Stimulated activated CD4-positive, alpha-beta T cell treated with anti-CD3 and anti-CD28 coated beads, Interleukin-1b, Interleukin-23, amount 100 ng/mL, for 24 hours (primary cell): ENCODE results near the gene ARHGEF37.

Experiments used
- DNase-seq, 4 experiments: peaks; one replicate each; pipeline ENCODE4 v3.0.0-alpha.2; 2020; ENCODE audit warnings: low read depth in 4 of 4, low spot score in 1 of 4

Gene ARHGEF37

DNA sequence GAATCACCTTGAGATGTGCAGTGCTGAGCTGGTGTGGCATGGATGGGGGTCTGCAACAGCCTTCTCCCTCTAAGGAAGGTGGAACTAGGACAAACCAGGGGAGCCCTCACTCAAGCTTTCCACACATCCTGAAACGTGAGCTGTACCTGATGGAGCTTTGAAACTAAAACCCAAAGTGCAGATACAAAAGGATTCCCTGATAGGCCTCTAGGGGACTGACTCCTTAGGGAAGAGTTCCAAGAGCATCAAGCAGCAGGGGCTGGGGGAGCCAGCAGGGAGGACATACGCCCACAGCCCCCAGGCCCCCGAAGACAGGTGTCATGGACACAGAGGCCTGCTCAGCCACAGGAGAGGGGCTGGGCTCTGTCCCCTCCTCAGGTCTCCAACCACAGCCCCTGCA lies 17.7 kb downstream of the ARHGEF37 start:
- no peak for DNase-seq

- no peak for DNase-seq
These were observed 18.1 kb downstream of the ARHGEF37 start for GRCh38 chr5:149599375-149599774.

DNA sequence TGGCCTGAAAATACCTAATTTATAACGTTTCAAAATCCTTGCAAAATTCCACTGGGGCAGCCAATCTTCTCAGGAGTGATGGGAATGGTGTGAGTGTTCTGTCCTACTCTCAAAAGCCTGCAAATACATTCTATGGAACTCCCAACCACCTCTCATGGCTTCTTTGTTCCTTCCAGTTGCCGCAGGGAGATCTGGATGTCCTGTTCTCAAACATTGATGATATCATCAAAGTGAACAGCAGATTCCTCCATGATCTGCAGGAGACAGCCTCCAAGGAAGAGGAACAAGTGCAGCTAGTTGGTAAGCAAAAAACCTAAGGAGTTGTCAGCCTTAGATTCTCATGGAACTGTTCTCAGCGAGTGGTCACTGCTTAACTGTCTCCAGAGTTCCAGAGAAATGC lies 19.6 kb downstream of the ARHGEF37 start:
- DNase-seq, result no peak

DNA sequence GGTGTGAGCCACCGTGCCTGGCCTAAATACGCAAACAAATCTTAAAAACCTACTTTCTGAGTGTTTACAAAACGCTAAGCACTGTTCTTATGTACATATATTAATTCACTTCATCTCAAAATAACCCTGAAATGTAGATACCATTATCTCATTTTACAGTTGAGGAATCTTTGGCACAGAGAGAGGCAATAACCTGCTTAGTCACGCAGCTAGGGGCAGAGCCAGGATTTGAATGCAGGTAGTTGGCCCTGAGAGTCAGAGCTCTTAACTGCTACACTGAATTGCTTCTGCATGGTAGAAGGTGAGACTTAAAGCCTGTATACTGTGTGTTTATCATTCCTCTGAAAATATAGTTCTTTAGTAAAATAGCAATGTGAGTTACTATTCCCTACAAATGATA lies 21.9 kb downstream of the ARHGEF37 start:
- no peak for DNase-seq

DNA sequence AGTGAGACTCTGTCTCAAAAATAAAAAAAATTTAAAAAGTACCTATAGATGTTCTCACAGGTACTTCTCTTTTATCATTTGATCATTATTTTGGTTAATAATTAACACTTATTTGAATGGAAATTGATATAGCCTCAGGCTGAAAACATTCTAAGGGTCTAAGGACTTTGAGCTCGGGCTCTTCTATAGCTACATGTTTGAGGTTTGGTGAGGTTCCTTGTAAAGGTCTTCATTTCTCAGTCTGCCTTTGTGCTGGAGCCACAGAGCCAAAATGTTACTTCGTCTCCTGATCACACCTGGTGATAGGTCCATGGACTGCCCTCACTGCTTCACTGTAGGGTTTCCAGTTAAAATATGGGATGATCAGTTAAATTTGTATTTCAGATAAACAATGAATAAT lies 22.6 kb downstream of the ARHGEF37 start:
- no peak for DNase-seq

GRCh38 chr5:149604321-149604720 lies 23.0 kb downstream of the ARHGEF37 start:
- no peak for DNase-seq

DNA sequence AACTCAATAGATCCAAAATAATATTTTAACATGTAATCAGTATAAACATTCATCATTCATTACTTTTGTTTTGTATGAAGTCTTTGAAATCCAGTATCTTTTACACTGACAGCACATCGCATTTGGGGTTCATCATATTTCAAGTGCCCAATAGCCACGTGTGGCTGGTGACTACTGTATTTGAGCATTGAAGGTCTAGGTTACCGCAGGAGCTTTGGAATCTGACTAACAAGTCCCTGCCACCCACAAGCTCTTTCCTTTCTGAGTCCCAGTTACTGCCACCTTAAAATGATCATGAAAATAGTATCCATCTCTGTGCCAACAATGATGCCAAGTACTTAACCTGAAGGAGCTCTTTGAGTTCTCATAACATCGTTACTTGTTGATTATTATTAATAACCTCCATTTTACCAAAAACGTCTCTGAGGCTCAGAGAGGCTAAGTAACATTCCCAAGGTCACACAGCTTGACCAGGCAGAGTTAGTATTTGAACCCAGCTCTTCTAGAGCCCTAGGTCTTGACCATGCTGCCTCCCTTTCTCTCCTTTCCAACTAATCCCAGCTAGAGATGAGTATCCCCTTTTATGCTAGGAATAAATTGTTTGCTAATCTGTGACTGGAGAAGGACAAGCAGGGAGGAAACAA lies 24.2 kb downstream of the ARHGEF37 start:
- DNase-seq, result no peak

- DNase-seq, result no peak
These were observed 24.9 kb downstream of the ARHGEF37 start for GRCh38 chr5:149605998-149606724.

GRCh38 chr5:149608936-149609545 lies 27.7 kb downstream of the ARHGEF37 start:
- no peak for DNase-seq

- DNase-seq, result no peak
These were observed 28.4 kb downstream of the ARHGEF37 start for GRCh38 chr5:149609640-149610219.

- no peak for DNase-seq
These were observed 29.4 kb downstream of the ARHGEF37 start for GRCh38 chr5:149610589-149611255.

DNA sequence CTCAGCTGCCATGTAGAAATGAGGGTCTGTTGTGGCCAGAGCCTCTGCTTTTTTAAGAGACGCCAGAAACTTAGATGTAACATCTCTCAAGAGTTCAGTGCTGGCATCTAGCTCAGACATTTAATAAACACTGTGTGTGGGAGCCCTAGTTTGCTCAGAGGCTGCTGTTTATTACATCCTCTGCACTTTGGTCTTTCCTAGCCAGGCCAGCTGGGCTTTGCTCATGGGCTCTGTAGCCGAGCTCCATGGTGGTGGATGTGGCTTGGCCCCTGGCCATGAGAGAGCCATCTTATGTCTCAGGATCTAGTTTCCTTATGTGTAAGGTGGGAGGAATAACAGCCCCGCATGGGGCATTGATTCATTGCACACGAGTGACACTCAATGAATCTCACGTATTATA lies 30.0 kb downstream of the ARHGEF37 start:
- no peak for DNase-seq

DNA sequence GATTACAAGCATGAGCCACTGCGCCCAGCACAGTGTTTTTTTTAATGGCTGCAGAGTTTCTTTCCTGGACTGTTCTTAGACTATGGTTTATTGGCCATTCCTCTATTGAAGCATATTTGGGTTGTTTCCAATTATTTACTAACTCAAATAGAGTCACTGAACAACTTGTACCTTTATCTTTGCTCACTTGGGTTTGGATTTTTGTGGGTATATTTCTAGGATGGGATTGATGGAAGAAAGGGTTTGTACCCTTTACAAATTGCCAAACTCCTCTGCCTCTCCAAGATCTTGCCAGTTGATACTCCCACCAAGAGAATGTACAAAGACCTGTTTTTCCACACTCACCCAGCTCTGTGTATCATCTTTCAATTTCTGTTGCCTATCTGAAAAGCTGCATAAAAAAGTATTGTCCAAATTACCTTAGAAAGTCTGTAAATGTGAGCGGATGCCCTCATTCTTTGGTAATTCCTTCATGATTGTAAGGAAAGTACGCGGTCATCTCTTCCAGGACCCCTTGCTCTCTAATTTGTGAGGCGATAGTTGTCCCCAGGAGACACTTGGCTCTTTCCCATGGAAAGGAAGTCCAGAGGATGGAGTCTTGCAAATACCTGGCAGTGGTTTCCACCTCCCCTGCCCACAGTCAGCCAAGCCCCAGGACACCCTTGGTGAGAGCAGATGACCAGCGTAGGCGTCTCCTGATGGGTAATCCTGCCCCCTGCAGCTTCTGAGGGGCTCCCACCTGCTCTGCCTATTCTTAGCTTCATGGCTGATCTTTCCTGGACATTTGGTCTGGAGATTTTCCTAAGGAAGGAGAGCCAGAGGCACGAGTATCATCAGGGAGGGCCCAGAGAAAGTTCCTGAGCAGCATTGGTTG lies 33.0 kb downstream of the ARHGEF37 start:
- no peak for DNase-seq

DNA sequence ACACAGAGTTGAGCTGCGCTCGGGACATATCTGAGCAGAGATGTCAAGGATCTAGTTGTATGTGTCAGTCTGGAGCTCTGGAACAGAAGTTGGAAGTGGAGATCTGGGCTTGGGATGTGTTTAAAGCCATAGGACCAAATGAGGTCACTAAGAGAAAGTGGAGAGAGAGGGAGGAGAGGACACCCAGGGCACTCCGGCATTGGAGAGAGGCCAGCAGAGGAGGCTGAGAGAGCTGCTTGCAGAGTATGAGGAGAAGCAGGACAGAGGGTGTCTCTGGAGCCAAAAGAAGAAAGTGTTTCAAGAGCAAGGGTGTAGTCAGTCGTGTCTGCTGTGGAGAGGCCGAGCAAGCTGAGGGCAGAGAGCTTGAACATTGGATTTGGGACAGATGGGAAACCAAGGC lies 34.7 kb downstream of the ARHGEF37 start:
- no peak for DNase-seq

GRCh38 chr5:149616727-149617285 lies 35.5 kb downstream of the ARHGEF37 start:
- no peak for DNase-seq

DNA sequence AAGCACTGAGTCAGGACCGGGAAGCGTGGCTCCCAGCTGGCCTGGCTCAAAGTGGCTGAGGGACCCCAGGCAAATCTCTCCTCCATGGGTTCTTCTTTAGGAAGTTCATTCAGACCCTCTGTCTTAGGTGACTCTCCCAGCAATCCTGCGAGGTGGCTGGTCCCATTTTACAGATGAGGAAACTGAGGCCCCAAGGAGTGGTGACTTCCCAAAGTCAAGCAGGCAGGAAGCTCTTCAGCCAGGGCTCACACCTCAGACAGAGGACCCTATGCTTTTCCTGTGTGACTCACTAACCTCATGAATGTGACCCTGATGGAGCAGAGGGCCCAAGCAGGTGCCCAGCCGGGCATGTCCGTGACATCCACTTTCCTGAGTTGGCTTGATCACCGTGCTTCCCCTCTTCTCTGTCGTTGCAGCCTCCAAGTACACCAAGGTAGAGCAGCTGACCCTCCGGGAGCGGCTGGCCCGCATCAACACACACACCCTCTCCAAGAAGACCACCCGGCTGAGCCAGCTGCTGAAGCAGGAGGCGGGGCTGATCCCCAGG lies 36.5 kb downstream of the ARHGEF37 start:
- DNase-seq, result no peak

- DNase-seq, result no peak
These were observed 37.4 kb downstream of the ARHGEF37 start for GRCh38 chr5:149618581-149619248.

DNA sequence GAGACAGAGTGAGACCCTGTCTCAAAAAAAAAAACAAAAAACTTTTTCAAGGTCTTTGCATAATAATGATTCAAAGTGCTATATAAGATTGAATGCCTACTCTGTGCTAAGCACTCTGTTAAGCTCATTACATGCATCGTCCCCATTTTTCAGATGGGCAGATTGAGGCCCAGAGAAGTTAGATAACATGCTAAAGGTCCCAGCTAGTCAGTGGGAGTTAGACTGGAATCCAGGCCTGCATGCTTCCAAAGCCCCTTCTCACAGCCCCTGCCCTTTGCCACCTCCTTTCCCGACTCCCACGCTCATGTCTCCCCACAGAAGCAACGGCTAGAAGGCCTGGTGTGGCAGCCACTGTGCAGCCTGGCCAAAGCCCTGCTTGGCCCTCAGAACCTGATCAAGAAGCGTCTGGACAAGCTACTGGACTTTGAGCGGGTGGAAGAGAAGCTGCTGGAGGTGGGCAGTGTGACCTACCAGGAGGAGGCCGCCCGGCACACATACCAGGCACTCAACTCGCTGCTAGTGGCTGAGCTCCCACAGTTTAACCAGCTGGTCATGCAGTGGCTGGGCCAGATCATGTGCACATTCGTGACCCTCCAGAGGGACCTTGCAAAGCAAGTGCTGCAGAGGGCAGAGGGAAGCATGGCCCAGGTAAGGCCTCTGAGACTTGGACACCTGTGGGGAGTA lies 40.3 kb downstream of the ARHGEF37 start:
- DNase-seq, result no peak

DNA sequence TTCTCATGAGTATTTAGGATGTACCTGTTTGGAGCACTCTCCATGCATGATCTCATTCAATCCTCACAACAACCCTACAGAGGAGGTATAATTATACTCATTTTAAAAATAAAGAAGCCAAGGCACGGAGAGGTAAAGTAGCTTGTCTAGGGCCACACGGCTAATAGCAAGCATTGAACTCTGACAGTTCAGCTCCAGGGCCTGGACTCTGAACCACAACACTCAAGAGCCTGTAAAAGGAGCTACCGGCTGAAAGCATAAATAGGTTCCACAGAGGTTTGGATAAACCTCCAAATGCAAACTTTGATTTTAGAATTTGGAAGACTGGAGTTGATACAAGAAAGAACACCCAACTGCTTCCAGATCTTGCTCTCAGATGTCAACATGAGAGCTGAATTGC lies 41.2 kb downstream of the ARHGEF37 start:
- no peak for DNase-seq
